Trophoblast cell (in vitro differentiated cells and primary cell): ENCODE results near the gene ARHGEF16.

Experiments used
- DNase-seq, 2 donors: peaks; one replicate each; pipeline ENCODE4 v3.0.0-alpha.2; 2016
- H2AFZ ChIP-seq: 2 replicates; pipeline ENCODE4 v1.6.1; 2013; ENCODE audit warnings: low read length, moderate library complexity, mild to moderate bottlenecking; ENCODE audit not compliant: insufficient read depth, poor library complexity
- H2AK5ac ChIP-seq: 2 replicates; pipeline ENCODE4 v1.6.1; 2013; ENCODE audit warnings: mild to moderate bottlenecking, low read length
- H2BK120ac ChIP-seq: 2 replicates; pipeline ENCODE4 v1.6.1; 2013; ENCODE audit warnings: low read length, mild to moderate bottlenecking, moderate library complexity; ENCODE audit not compliant: insufficient read depth, poor library complexity
- H2BK12ac ChIP-seq: 2 replicates; pipeline ENCODE4 v1.6.1; 2013; ENCODE audit warnings: mild to moderate bottlenecking, low read length, moderate library complexity
- H2BK5ac ChIP-seq: 2 replicates; pipeline ENCODE4 v1.6.1; 2013; ENCODE audit warnings: low read length, low read depth, moderate library complexity, mild to moderate bottlenecking; ENCODE audit not compliant: poor library complexity
- H3K14ac ChIP-seq: 2 replicates; pipeline ENCODE4 v1.6.1; 2013; ENCODE audit warnings: mild to moderate bottlenecking, low read length
- H3K18ac ChIP-seq: 2 replicates; pipeline ENCODE4 v1.6.1; 2013; ENCODE audit warnings: mild to moderate bottlenecking, low read length
- H3K23ac ChIP-seq: 2 replicates; pipeline ENCODE4 v1.6.1; 2013; ENCODE audit warnings: low read length
- H3K27ac ChIP-seq: 2 replicates; pipeline ENCODE4 v1.5.1; 2013; ENCODE audit warnings: low read depth, mild to moderate bottlenecking, inconsistent platforms, low read length, moderate library complexity
- H3K27me3 ChIP-seq: 2 replicates; pipeline ENCODE4 v1.6.1; 2013; ENCODE audit warnings: inconsistent platforms, mild to moderate bottlenecking, low read length, moderate library complexity; ENCODE audit not compliant: insufficient read depth
- H3K36me3 ChIP-seq, 2 experiments: 1 replicate in 1 of 2; 2 replicates in 1 of 2; pipeline ENCODE4 v1.6.1; 2013; ENCODE audit warnings: low read length in 2 of 2, mild to moderate bottlenecking in 2 of 2, moderate library complexity in 1 of 2; ENCODE audit not compliant: insufficient read depth in 2 of 2, control insufficient read depth in 1 of 2
- H3K4ac ChIP-seq: 2 replicates; pipeline ENCODE4 v1.6.1; 2013; ENCODE audit warnings: low read depth, mild to moderate bottlenecking, low read length, moderate library complexity
- H3K4me1 ChIP-seq, 2 experiments: 1 replicate in 1 of 2; 2 replicates in 1 of 2; pipeline ENCODE4 v1.6.1; 2013; ENCODE audit warnings: low read length in 2 of 2, mild to moderate bottlenecking in 2 of 2, moderate library complexity in 1 of 2; ENCODE audit not compliant: insufficient read depth in 2 of 2, control insufficient read depth in 1 of 2
- H3K4me2 ChIP-seq: 2 replicates; pipeline ENCODE4 v1.6.1; 2013; ENCODE audit warnings: inconsistent platforms, mild to moderate bottlenecking, low read length, moderate library complexity
- H3K4me3 ChIP-seq: 2 replicates; pipeline ENCODE4 v1.5.1; 2013; ENCODE audit warnings: mild to moderate bottlenecking, low read depth, low read length, inconsistent platforms
- H3K79me1 ChIP-seq: one replicate; pipeline ENCODE4 v1.6.1; 2013; ENCODE audit warnings: low read length
- H3K79me2 ChIP-seq: 2 replicates; pipeline ENCODE4 v1.6.1; 2013; ENCODE audit warnings: low read length, mild to moderate bottlenecking; ENCODE audit not compliant: control insufficient read depth, insufficient read depth, poor library complexity
- H3K9ac ChIP-seq: 2 replicates; pipeline ENCODE4 v1.6.1; 2013; ENCODE audit warnings: mild to moderate bottlenecking, low read length
- H3K9me3 ChIP-seq: 2 replicates; pipeline ENCODE4 v1.6.1; 2013; ENCODE audit warnings: low read depth, mild to moderate bottlenecking, control low read depth, inconsistent platforms, low read length; ENCODE audit not compliant: insufficient read depth
- H4K12ac ChIP-seq: 2 replicates; pipeline ENCODE4 v1.6.1; 2013; ENCODE audit warnings: low read depth, mild to moderate bottlenecking, low read length, moderate library complexity
- H4K8ac ChIP-seq: 2 replicates; pipeline ENCODE4 v1.6.1; 2013; ENCODE audit warnings: low read depth, mild to moderate bottlenecking, low read length, moderate library complexity
- H4K91ac ChIP-seq: one replicate; pipeline ENCODE4 v1.6.1; 2013; ENCODE audit warnings: low read depth, mild to moderate bottlenecking, low read length, moderate library complexity
- WGBS: extraction: QIAGEN DNeasy Blood & Tissue Kit; methylation state at CpG from one replicate; pipeline ENCODE4 v1.1.7; 2013; ENCODE audit warnings: missing lambda C conversion rate; ENCODE audit not compliant: insufficient read length, insufficient coverage; ENCODE audit errors: extremely low coverage; 5-methylcytosine and 5-hydroxymethylcytosine counted together

The ARHGEF16 gene

GRCh38 chr1:3492545-3493246, 38.2 kb downstream of the ARHGEF16 start:
- H3K27me3 ChIP-seq, result no peaks in the 10 kb centered on the region
- no peak overlapping the region for H2BK5ac ChIP-seq
- H2AK5ac ChIP-seq, result no peak overlapping the region
- H3K14ac ChIP-seq, result no peak overlapping the region
- H3K27ac ChIP-seq, result no peak overlapping the region
- H3K9ac ChIP-seq, result no peak overlapping the region
- H2BK12ac ChIP-seq, result no peak overlapping the region
- H2AFZ ChIP-seq, result no peak overlapping the region
- H3K4me2 ChIP-seq, result no peak overlapping the region
- no peak overlapping the region for H2BK120ac ChIP-seq
- H3K4me3 ChIP-seq, result no peak overlapping the region
- no CpG with 5 or more reads among the region's 17 CpGs for WGBS
- DNase-seq, result no peak
- no peaks in the 10 kb centered on the region for H3K36me3 ChIP-seq
- no peak overlapping the region for H4K91ac ChIP-seq
- no peak overlapping the region for H4K8ac ChIP-seq
- no peak overlapping the region for H3K18ac ChIP-seq
- peaks cover 6% of the 10 kb centered on the region for H3K9me3 ChIP-seq
- H3K23ac ChIP-seq, result no peak overlapping the region
- H3K79me2 ChIP-seq, result no peaks in the 10 kb centered on the region
- H3K4ac ChIP-seq, result no peak overlapping the region
- H3K79me1 ChIP-seq, result no peaks in the 10 kb centered on the region
- no peak overlapping the region for H4K12ac ChIP-seq
- H3K4me1 ChIP-seq, result no peaks in the 10 kb centered on the region

GRCh38 chr1:3494321-3495308, 40.1 kb downstream of the ARHGEF16 start:
- Histone ChIP-seq H4K12ac (no peak overlapping the region), H3K4me3 (no peak overlapping the region), H3K14ac (no peak overlapping the region), H4K8ac (no peak overlapping the region), H2AFZ (no peak overlapping the region), H3K27me3 (no peaks in the 10 kb centered on the region), H3K4me1 (no peaks in the 10 kb centered on the region), H3K4ac (no peak overlapping the region), H2BK12ac (no peak overlapping the region), H4K91ac (no peak overlapping the region), H3K23ac (no peak overlapping the region), H3K79me1 (no peaks in the 10 kb centered on the region), H3K79me2 (no peaks in the 10 kb centered on the region), H3K9me3 (peaks cover 3% of the 10 kb centered on the region), H3K4me2 (no peak overlapping the region), H3K18ac (no peak overlapping the region), H3K9ac (no peak overlapping the region), H2AK5ac (no peak overlapping the region), H3K36me3 (no peaks in the 10 kb centered on the region), H2BK5ac (no peak overlapping the region), H2BK120ac (no peak overlapping the region), H3K27ac (no peak overlapping the region)
- DNase-seq, result no peak
- WGBS, result no CpG with 5 or more reads among the region's 34 CpGs

- no peak overlapping the region for H4K91ac ChIP-seq
- H2BK12ac ChIP-seq, result no peak overlapping the region
- no peak for DNase-seq
- no peak overlapping the region for H3K27ac ChIP-seq
- H4K8ac ChIP-seq, result no peak overlapping the region
- H3K79me2 ChIP-seq, result no peaks in the 10 kb centered on the region
- no peaks in the 10 kb centered on the region for H3K36me3 ChIP-seq
- no peak overlapping the region for H3K14ac ChIP-seq
- H2BK5ac ChIP-seq, result no peak overlapping the region
- no peak overlapping the region for H3K4me2 ChIP-seq
- no peak overlapping the region for H3K9ac ChIP-seq
- H4K12ac ChIP-seq, result no peak overlapping the region
- H3K79me1 ChIP-seq, result no peaks in the 10 kb centered on the region
- H3K4me1 ChIP-seq, result no peaks in the 10 kb centered on the region
- peaks cover 3% of the 10 kb centered on the region for H3K9me3 ChIP-seq
- H3K4ac ChIP-seq, result no peak overlapping the region
- H2AFZ ChIP-seq, result no peak overlapping the region
- H3K18ac ChIP-seq, result no peak overlapping the region
- H3K27me3 ChIP-seq, result no peaks in the 10 kb centered on the region
- H2BK120ac ChIP-seq, result no peak overlapping the region
- no peak overlapping the region for H3K4me3 ChIP-seq
- H3K23ac ChIP-seq, result no peak overlapping the region
- WGBS, result no CpG with 5 or more reads among the region's 36 CpGs
- no peak overlapping the region for H2AK5ac ChIP-seq
Measured at GRCh38 chr1:3495776-3496745, 41.6 kb downstream of the ARHGEF16 start.

- Histone ChIP-seq H3K27ac (no peak overlapping the region), H3K18ac (no peak overlapping the region), H3K9ac (no peak overlapping the region), H2AFZ (no peak overlapping the region), H3K36me3 (no peaks in the 10 kb centered on the region), H3K4me2 (no peak overlapping the region), H4K91ac (no peak overlapping the region), H3K23ac (no peak overlapping the region), H2AK5ac (no peak overlapping the region), H2BK120ac (no peak overlapping the region), H4K8ac (no peak overlapping the region), H4K12ac (no peak overlapping the region), H3K79me2 (no peaks in the 10 kb centered on the region), H2BK5ac (no peak overlapping the region), H3K9me3 (peaks cover 2% of the 10 kb centered on the region), H3K4me3 (no peak overlapping the region), H3K79me1 (no peaks in the 10 kb centered on the region), H3K4me1 (no peaks in the 10 kb centered on the region), H2BK12ac (no peak overlapping the region), H3K27me3 (no peaks in the 10 kb centered on the region), H3K4ac (no peak overlapping the region), H3K14ac (no peak overlapping the region)
- WGBS, result no CpG with 5 or more reads among the region's 20 CpGs
- no peak for DNase-seq
Measured at GRCh38 chr1:3496916-3497315, 42.5 kb downstream of the ARHGEF16 start.
